ENCODE measurements around the gene GNAI1.

The GNAI1 gene

GRCh38 chr7:80257756-80258155 is 123.1 kb downstream of the GNAI1 start:
- no peak for DNase-seq

GRCh38 chr7:80260606-80261005 is 126.0 kb downstream of the GNAI1 start:
- DNase-seq, result no peak

- DNase-seq, result no peak
These were observed 128.7 kb downstream of the GNAI1 start for GRCh38 chr7:80263333-80263732.

GRCh38 chr7:80263821-80264220 is 129.2 kb downstream of the GNAI1 start:
- DNase-seq, result no peak

GRCh38 chr7:80264769-80265495 is 130.3 kb downstream of the GNAI1 start:
- DNase-seq, result no peak

- no peak for DNase-seq
These were observed 138.1 kb downstream of the GNAI1 start for GRCh38 chr7:80272560-80273239.

- DNase-seq, result no peak
These were observed 138.7 kb downstream of the GNAI1 start for GRCh38 chr7:80273327-80273726.

GRCh38 chr7:80275192-80275605 is 140.6 kb downstream of the GNAI1 start:
- DNase-seq, result no peak

Measured in NCI-H774 (cell line).